Left lobe of liver (tissue), 2 donors: ENCODE data around the gene CORT. TPM values are rescaled to one million over a fixed set of nuclear protein-coding genes. Genes with fewer than 3 reads are reported as not detected.
"Not testable (repeated sequence)": the region's sequence is repeated elsewhere in the genome, so short reads cannot be mapped to it uniquely, and the experiment has no call there.

Experiments used
- ATAC-seq: fragments of 200-7000 bp; cut with Tn5 transposase; one replicate; pipeline ENCODE4 v1.9.1; 2020; ENCODE audit warnings: mild to moderate bottlenecking, moderate library complexity
- DNase-seq: peaks from one replicate; pipeline ENCODE4 v3.0.0-alpha.2; 2020; ENCODE audit warnings: low spot score
- total RNA-seq: library from RNA; stranded (reverse); gene quantifications from one replicate; pipeline ENCODE4 v1.2.1, GENCODE V29; 2021
- donor health status: DM: no; HTN: no; CAD: no; lungs with moderate emphysema.
- donor health status: DM: no; HTN: yes; CAD: no.

The CORT gene
- total RNA-seq, 1 donor from 2014 or later = not detected

- not testable (repeated sequence) for DNase-seq, ATAC-seq
Measured at GRCh38 chr1:10474309-10474612, 24.4 kb downstream of the CORT start.

GRCh38 chr1:10474613-10475507, 25.0 kb downstream of the CORT start, which contains the start of gene PEX14:
PEX14 (plus strand) TSS chr1:10474950; CDS start chr1:10474967, 17 bp downstream.
- peak; percentile 92 for DNase-seq
- peak; percentile 81 for ATAC-seq

GRCh38 chr1:10475510-10475909, 25.7 kb downstream of the CORT start:
- ATAC-seq = no peak
- no peak for DNase-seq

- ATAC-seq = no peak
- no peak for DNase-seq
Measured at GRCh38 chr1:10479296-10479695, 29.5 kb downstream of the CORT start.

- ATAC-seq (no peak), DNase-seq (no peak)
Measured at GRCh38 chr1:10480614-10481013, 30.8 kb downstream of the CORT start.

GRCh38 chr1:10484521-10484920, 34.7 kb downstream of the CORT start:
- ATAC-seq = peak; percentile 77
- DNase-seq = no peak

GRCh38 chr1:10489291-10490055, 39.6 kb downstream of the CORT start:
- ATAC-seq (peak; percentile 84), DNase-seq (no peak)

GRCh38 chr1:10490286-10490970, 40.6 kb downstream of the CORT start:
- DNase-seq = peak; percentile 73
- ATAC-seq = peak; percentile 65

GRCh38 chr1:10494418-10494753, 44.6 kb downstream of the CORT start:
- no peak for DNase-seq

GRCh38 chr1:10494754-10495474, 45.1 kb downstream of the CORT start:
- peak; percentile 79 for DNase-seq
- ATAC-seq = peak; percentile 85

More at GRCh38 chr1:10494418-10494753, 44.6 kb downstream of the CORT start:
- no peak for ATAC-seq

GRCh38 chr1:10495475-10495817, 45.6 kb downstream of the CORT start:
- ATAC-seq = no peak
- no peak for DNase-seq

- DNase-seq (no peak), ATAC-seq (no peak)
Measured at GRCh38 chr1:10495952-10496351, 46.1 kb downstream of the CORT start.

GRCh38 chr1:10497109-10497508, 47.3 kb downstream of the CORT start:
- ATAC-seq = no peak
- DNase-seq = no peak

- DNase-seq = no peak
Measured at GRCh38 chr1:10498231-10498630, 48.4 kb downstream of the CORT start.

More at GRCh38 chr1:10498231-10498630, 48.4 kb downstream of the CORT start:
- ATAC-seq = no peak

Other genes with a start within 250 kb of the CORT start
- gene KIF1B, start 239.5 kb upstream of the CORT start, total RNA-seq = 28.5 TPM
- gene PGD, start 51.0 kb upstream of the CORT start, total RNA-seq = 51.2 TPM
- gene CENPS, start 19.6 kb upstream of the CORT start, total RNA-seq = 9.7 TPM
- 19.4 TPM for gene DFFA, start 22.5 kb downstream of the CORT start, total RNA-seq
- 24.0 TPM for gene PEX14, start 24.9 kb downstream of the CORT start, total RNA-seq